Peyer's patch (tissue), 4 donors: ENCODE measurements around the gene ANP32B.

Experiments used
- POLR2A ChIP-seq, 2 donors: fragments of 450-650 bp; IDR thresholded peaks; one replicate each; pipeline ENCODE4 v1.5.1; 2017; ENCODE audit warnings: antibody characterized with exemption in 2 of 2, mild to moderate bottlenecking in 2 of 2, moderate library complexity in 2 of 2
- TF ChIP-seq, protein P1 (sequence below), 6 experiments: fragments of 450-650 bp in 4 of 6; fragments of 200-600 bp in 2 of 6; sonication (generic) in 1 of 6; IDR thresholded peaks; one replicate each; pipeline ENCODE4 v1.5.1; 2017 to 2019; ENCODE audit warnings: antibody characterized with exemption in 6 of 6, mild to moderate bottlenecking in 3 of 6, moderate library complexity in 1 of 6

GRCh38 chr9:98047002-98047401, 63.9 kb downstream of the ANP32B start:
- TF ChIP-seq, protein P1, sequence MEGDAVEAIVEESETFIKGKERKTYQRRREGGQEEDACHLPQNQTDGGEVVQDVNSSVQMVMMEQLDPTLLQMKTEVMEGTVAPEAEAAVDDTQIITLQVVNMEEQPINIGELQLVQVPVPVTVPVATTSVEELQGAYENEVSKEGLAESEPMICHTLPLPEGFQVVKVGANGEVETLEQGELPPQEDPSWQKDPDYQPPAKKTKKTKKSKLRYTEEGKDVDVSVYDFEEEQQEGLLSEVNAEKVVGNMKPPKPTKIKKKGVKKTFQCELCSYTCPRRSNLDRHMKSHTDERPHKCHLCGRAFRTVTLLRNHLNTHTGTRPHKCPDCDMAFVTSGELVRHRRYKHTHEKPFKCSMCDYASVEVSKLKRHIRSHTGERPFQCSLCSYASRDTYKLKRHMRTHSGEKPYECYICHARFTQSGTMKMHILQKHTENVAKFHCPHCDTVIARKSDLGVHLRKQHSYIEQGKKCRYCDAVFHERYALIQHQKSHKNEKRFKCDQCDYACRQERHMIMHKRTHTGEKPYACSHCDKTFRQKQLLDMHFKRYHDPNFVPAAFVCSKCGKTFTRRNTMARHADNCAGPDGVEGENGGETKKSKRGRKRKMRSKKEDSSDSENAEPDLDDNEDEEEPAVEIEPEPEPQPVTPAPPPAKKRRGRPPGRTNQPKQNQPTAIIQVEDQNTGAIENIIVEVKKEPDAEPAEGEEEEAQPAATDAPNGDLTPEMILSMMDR (IDR thresholded peaks at IDR 0.05), result no peak
- TF ChIP-seq POLR2A (IDR thresholded peaks at IDR 0.05), result no peak
